HG03097 (cell line): Measurements from ENCODE around the gene MUL1.

ENCODE experiments used
- ATAC-seq: cut with Tn5 transposase; IDR thresholded peaks from one replicate; pipeline ENCODE4 v1.9.1; 2021; ENCODE audit not compliant: unreplicated experiment, low FRiP score

The MUL1 gene

DNA sequence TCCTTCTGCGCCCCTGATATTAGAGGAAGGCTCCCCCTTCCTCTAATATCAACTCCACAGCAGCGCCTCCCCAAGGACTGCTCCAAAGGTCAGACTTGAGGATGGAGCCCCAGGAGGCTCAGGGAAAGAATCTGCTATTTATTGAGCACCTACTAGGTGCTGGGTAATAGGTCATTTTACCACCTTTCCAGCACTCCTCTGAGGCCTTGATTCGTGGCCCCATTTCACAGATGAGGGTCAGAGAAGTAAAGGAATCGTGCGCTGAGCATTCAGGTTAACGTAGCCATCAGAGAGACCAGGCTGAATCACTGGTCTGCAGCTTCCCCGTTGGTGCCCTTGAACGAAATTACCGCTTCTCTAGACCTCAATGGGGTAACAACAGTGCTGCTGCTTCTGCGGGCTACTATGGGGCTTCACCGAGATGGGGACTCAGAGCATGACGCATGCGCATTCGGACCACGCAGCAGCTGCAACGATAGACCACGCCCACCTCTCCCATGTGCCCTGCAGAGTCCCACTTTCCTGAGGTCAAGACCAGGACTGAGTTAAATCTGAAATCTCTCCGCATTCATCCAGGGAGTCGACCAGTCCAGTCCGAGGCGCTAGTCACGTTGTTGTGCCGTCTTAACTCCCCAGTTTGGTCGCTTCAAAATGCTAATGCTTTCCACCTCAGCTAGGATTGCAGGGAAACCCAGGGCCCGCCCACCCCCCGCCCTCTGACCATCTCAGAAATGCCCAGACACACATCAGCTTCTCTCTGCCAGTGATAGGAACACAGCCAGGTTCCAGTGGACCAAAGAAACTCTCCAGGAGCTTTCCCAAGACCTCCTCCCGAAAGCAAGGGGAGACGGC, 34.9 kb downstream of the MUL1 start:
- ATAC-seq, result no peak

DNA sequence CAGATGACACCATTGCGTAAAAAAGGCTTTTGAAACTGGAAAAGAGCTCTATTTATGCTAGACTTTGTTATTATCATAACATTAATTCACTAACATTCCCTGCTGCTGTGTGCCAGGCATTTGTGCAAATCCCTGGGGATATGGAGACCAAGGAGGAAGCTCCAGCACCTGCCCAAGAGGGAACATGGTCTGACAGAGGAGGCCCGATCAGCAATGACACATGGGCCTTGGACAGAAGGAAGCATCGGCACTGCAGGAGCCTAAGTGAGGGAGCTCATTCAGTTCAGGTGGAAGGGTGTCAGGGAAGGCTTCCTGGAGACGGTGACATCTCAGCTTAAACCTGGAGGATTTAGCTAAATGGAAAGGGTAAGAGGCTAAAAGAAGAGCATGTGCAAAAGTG, 35.8 kb downstream of the MUL1 start:
- ATAC-seq, result no peak

DNA sequence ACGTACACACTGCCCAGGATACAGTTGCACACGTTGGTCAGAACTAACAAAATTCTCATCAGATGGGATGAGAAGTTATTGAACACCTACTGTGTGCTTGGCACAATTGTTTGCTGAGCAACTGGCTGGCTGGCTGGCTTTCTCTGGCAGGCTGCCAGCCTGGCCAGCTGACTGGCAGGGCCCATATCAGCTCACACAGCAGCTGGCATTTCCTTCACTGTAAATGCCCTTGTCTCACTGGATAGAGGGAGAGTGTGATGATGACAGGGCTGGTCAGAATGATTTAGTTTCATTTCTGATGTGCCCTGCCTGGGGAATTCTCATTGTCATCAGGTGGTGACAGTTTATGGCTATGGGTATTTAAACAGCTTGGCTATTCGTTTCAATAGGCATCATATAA, 37.8 kb downstream of the MUL1 start:
- ATAC-seq, result no peak

DNA sequence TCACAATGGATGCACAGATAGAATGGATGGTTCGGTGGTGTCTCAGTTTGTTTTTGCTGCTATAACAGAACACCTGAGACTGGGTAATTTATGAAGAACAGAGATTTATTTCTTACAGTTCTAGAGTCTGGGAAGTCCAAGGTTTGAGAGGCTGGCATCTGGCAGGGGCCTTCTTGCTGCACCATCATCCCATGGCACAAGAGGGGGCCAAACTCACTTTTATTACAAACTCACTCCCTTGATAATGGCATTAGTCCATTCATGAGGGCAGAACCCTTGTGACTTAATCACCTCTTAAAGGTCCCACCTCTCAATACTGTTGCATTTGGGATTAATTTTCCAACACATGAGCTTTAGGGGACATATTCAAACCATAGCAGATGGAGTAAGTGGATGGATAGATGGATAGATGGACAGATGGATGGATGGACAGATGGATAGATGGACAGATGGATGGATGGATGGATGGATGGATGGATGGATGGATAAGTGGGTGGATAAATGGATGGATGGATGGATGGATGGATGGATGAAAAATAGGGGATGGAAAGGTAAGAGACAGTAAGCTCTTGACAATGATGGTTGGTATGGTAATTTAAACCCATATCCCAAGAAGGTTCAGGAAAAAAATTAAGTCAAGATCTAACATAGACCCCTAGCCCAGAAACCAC, 38.4 kb downstream of the MUL1 start:
- no peak for ATAC-seq

DNA sequence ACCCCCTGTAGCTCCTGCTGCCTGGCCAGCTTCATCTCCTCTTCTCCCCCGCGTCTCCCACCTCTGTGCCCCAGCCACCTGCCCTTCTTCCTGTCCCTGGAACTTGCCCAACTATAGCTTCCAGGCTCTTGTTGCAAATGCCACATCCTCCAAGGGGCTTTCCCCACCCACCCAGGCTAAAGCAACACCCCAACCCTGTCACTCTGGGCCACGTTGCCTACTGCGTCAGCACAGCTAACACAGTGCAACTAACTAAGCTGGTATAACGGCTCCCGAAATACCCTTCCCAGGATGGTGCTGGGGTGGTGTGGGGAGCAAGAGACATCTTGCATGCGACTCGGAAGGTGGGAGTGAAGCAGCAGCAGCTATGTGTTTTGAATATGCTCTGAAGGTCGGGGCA, 41.7 kb downstream of the MUL1 start:
- ATAC-seq, result no peak

DNA sequence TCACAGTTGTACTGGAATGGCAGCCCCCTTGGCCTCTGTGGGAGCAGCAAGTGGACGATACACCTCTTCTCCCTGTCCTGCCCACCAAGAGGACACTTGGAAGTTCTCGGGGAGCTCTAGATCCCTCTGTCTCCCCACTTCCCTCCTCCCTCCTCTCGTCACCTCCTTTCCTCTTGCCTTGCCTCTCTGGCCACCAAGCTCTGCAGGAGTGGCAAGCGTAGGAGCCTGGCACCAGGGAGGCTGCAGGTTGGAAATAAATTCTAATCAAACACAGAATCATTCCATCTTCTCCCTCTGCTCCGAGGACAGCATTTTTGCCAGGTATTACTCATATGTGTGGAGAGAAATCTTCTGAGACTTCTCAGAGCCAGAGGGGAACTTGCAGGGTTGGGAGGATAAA, 42.8 kb downstream of the MUL1 start:
- no peak for ATAC-seq

DNA sequence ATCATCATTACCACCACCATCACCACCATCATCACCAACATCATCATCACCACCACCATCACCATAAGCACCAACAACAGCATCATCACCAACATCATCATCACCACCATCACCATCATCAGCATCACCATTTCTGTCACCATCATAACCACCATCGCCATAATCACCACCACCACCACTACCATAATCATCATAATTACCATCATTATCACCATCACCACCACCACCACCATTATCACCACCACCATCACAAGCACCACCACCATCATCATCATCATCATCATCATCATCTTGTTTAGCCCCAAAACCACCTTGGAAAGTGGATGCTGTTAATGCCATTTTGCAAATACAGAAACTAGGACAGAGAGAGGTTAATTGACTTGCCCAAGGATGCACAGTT, 44.4 kb downstream of the MUL1 start:
- no peak for ATAC-seq

DNA sequence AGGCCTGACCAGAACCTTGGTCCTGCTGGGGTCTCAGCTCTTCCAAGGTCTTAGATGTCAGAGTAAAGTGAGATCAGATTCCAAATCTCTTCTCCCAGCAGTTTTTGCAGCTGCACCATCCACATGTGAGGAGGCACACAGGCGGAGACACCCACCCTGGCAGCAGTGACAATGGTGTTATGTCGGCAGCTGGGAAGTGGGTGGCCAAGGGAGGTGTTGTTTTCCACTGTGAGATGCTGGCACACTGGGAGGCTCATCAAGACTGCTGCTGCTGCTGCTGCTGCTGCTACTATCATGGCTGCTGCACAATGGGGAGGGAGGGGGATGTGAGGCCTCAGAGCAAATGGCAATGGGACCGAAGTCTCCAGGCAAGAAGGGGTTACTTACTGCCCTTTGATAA, 45.6 kb downstream of the MUL1 start:
- ATAC-seq, result no peak

DNA sequence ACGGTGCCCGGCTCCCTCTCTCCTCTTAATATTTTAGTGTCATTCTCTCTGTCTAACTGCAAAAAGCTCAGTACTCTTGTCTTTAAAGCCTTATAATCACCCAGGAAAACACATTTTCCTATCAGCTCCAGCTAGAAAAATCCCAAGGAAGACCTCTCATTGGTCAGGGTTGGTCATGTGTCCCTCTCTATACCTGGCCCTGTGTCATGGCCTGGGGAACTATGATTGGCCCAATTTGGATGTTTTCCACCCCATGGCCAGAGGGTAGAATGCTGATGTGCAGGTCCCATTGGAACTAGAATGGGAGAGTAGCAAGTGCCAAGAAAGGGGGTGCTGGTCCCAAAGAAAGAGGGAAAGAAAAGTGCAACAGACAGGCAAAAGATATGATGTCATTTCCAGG, 49.2 kb downstream of the MUL1 start:
- ATAC-seq, result no peak

DNA sequence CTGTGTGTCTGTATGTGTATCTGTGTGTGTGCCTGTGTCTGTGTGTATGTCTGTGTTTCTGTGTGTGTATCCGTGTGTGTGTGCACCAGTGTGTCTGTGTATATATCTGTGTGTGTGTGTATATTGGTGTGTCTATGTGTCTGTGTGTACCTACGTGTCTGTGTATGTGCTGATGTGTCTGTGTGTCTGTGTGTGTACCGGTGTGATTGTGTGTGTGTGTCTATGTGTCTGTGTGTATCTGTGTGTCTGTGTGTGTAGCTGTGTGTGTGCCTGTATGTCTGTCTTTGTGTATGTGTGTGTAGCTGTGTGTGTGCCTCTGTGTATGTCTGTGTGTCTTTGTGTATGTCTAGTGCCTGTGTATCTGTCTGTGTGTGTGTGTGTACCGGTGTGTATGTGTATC, 53.9 kb downstream of the MUL1 start:
- no peak for ATAC-seq

DNA sequence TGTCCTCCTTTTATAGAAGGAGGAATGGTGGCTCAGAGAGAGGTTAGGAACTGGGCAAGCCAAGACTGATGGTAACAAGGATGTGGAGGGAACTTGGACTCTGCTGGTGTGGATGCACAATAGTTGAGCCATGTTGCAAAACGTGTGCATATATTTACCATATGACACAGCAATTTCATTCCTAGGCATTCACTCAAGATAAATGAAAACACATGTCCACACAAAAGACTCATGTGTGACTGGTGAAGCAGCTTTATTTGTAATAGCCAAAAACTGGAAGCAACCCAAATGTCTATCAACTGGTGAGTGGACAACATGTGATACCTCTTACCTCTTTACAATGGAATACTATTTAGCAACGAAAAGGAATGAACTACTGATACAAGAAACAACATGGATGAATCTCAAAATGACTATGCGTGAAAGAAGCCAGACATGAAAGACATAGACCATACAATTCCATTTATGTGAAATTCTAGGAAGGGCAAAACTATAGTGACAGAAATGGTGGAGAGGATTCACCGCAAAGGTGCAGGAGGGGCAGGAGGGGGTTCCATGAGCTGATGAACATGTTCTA, 58.1 kb downstream of the MUL1 start:
- no peak for ATAC-seq
